ENCODE results near the gene ISM1.

DNA sequence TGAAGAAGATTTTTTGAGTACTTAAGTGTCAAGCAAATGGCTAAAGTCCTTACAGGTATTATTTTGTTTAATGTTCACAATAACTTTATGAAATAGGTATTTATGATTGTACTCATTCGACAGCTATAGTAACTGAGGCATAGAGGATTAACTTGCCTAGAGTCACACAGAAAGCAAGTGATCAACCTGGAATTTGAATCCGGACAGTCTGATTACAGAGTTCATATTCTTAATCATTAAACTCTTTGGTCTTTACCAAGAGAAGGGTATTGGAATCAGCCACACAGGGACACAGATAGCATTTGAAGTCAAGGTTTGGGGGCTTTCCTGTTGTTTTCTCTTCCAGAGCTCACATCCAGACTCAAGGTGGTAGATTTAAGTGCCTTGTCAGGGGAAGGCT, 69.7 kb downstream of the ISM1 start:
- no peak for TF ChIP-seq EZH2 (optimal IDR thresholded peaks at IDR 0.05; ENCODE audit: low read depth, low read length)
- TF ChIP-seq, protein P1, sequence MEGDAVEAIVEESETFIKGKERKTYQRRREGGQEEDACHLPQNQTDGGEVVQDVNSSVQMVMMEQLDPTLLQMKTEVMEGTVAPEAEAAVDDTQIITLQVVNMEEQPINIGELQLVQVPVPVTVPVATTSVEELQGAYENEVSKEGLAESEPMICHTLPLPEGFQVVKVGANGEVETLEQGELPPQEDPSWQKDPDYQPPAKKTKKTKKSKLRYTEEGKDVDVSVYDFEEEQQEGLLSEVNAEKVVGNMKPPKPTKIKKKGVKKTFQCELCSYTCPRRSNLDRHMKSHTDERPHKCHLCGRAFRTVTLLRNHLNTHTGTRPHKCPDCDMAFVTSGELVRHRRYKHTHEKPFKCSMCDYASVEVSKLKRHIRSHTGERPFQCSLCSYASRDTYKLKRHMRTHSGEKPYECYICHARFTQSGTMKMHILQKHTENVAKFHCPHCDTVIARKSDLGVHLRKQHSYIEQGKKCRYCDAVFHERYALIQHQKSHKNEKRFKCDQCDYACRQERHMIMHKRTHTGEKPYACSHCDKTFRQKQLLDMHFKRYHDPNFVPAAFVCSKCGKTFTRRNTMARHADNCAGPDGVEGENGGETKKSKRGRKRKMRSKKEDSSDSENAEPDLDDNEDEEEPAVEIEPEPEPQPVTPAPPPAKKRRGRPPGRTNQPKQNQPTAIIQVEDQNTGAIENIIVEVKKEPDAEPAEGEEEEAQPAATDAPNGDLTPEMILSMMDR (IDR thresholded peaks at IDR 0.05; ENCODE audit: low read length) = no peak
- no peak for TF ChIP-seq EZH2phosphoT487 (IDR thresholded peaks at IDR 0.05; ENCODE audit: low read length)

Measured in MM.1S (cell line).